HG03520 (cell line): ENCODE measurements around the gene CHST10.

Source experiments
- ATAC-seq: cut with Tn5 transposase; IDR thresholded peaks from one replicate; pipeline ENCODE4 v1.9.1; 2021; ENCODE audit warnings: mild to moderate bottlenecking, moderate library complexity; ENCODE audit not compliant: unreplicated experiment

CHST10 gene

GRCh38 chr2:100417711-100418124, 250 bp upstream of the CHST10 start:
- no peak for ATAC-seq

GRCh38 chr2:100416397-100416934, 1.0 kb downstream of the CHST10 start:
- no peak for ATAC-seq

- ATAC-seq, result no peak
Measured at GRCh38 chr2:100413571-100413970, 3.9 kb downstream of the CHST10 start.

GRCh38 chr2:100412881-100413321, 4.6 kb downstream of the CHST10 start:
- no peak for ATAC-seq

GRCh38 chr2:100412466-100412865, 5.0 kb downstream of the CHST10 start:
- ATAC-seq, result no peak

- ATAC-seq, result no peak
Measured at GRCh38 chr2:100411841-100412292, 5.6 kb downstream of the CHST10 start.

- no peak for ATAC-seq
Measured at GRCh38 chr2:100409975-100410647, 7.4 kb downstream of the CHST10 start.

- ATAC-seq, result no peak
Measured at GRCh38 chr2:100409461-100409860, 8.0 kb downstream of the CHST10 start.

- ATAC-seq, result no peak
Measured at GRCh38 chr2:100408941-100409340, 8.5 kb downstream of the CHST10 start.

GRCh38 chr2:100408104-100408503, 9.4 kb downstream of the CHST10 start:
- no peak for ATAC-seq

GRCh38 chr2:100407563-100407962, 9.9 kb downstream of the CHST10 start:
- ATAC-seq, result no peak

GRCh38 chr2:100407073-100407472, 10.4 kb downstream of the CHST10 start:
- ATAC-seq, result no peak

GRCh38 chr2:100406120-100406508, 11.4 kb downstream of the CHST10 start:
- ATAC-seq, result no peak

GRCh38 chr2:100405403-100406119, 11.9 kb downstream of the CHST10 start:
- no peak for ATAC-seq

GRCh38 chr2:100404411-100404810, 13.1 kb downstream of the CHST10 start:
- ATAC-seq, result no peak

GRCh38 chr2:100403722-100404121, 13.7 kb downstream of the CHST10 start:
- no peak for ATAC-seq

- no peak for ATAC-seq
Measured at GRCh38 chr2:100401268-100401667, 16.2 kb downstream of the CHST10 start.

- ATAC-seq, result no peak
Measured at GRCh38 chr2:100399714-100400113, 17.8 kb downstream of the CHST10 start.

GRCh38 chr2:100397976-100398375, 19.5 kb downstream of the CHST10 start:
- no peak for ATAC-seq

GRCh38 chr2:100397118-100397860, 20.2 kb downstream of the CHST10 start:
- ATAC-seq, result no peak

GRCh38 chr2:100396483-100396882, 21.0 kb downstream of the CHST10 start:
- ATAC-seq, result no peak
